Fibroblast of villous mesenchyme (primary cell): ENCODE measurements around the gene DUS2. TPM values are rescaled to one million over a fixed set of nuclear protein-coding genes. Genes with fewer than 3 reads are reported as not detected.
A peak's percentile ranks its signal among the peaks of the same experiment; 100 is the strongest.

Source experiments
- DNase-seq: peaks from one replicate; pipeline ENCODE4 v3.0.0-alpha.2; 2010; ENCODE audit warnings: low read depth
- H3K4me3 ChIP-seq: 2 replicates; pipeline ENCODE4 v1.5.1; 2011; ENCODE audit warnings: low read depth, mild to moderate bottlenecking, low read length
- total RNA-seq: library from RNA; depleted of rRNA; stranded (reverse); fragments of >200 nt; gene quantifications from 2 replicates; pipeline ENCODE4 v1.2.3, GENCODE V29; 2012
- TF ChIP-seq, protein P1 (sequence below): IDR thresholded peaks from 2 replicates; pipeline ENCODE4 v1.5.1; 2012; ENCODE audit warnings: low read depth, mild to moderate bottlenecking, low read length; ENCODE audit not compliant: insufficient read depth

The DUS2 gene
- total RNA-seq = 14.5 and 19.4 TPM in 2 replicates

DNA sequence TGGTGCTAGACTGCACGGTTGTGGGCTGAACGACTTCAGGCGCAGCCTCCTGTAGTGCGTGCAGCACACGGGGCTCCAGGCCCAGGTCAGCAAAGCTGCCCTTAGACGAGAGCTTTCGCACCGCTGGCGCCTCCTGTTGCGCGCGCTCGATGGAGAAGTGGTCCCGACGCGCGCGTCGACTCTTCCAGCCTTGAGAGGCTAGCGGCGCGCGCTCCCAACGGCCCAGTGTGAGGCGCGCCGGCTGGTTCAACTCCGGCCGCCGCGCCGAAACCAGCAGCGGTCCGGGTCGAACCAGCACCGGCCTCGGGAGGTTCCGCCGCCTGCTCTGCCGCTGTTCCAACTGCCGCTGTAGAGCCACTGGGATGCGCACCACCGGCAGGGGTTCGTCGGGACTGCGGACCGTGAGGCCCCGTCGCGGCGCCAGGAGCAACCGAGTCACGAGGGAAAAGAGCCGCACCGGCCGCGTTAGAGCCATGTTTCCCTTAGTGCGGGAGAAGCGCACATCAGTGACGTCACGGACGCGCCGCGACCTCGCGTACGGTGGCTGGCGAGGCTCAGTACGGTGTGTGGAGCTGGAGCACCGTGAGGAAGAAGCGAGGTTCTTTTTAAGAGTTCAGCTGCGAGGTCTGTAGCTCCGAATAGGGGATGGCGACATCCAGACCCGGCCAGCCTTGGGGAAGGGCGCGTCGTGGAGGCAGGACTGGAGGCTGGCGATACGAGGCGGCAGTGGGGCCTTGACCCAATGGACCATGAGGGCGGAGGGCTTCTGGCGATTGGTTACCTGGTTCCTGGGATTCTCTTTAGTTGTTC is at the start of gene DUS2, which contains the start of gene DDX28:
DUS2 (plus strand) TSS at position 557 of the 810 bp plus-strand sequence. CDS start 14,740 bp downstream, outside the sequence.
DDX28 (minus strand) TSS at position 505 of the 810 bp plus-strand sequence; CDS start at position 475, 30 bp downstream.
- H3K4me3 ChIP-seq = peak within 1 kb of the TSS; percentile 90
- TF ChIP-seq, protein P1, sequence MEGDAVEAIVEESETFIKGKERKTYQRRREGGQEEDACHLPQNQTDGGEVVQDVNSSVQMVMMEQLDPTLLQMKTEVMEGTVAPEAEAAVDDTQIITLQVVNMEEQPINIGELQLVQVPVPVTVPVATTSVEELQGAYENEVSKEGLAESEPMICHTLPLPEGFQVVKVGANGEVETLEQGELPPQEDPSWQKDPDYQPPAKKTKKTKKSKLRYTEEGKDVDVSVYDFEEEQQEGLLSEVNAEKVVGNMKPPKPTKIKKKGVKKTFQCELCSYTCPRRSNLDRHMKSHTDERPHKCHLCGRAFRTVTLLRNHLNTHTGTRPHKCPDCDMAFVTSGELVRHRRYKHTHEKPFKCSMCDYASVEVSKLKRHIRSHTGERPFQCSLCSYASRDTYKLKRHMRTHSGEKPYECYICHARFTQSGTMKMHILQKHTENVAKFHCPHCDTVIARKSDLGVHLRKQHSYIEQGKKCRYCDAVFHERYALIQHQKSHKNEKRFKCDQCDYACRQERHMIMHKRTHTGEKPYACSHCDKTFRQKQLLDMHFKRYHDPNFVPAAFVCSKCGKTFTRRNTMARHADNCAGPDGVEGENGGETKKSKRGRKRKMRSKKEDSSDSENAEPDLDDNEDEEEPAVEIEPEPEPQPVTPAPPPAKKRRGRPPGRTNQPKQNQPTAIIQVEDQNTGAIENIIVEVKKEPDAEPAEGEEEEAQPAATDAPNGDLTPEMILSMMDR = no peak
- peak; percentile 94 for DNase-seq

DNA sequence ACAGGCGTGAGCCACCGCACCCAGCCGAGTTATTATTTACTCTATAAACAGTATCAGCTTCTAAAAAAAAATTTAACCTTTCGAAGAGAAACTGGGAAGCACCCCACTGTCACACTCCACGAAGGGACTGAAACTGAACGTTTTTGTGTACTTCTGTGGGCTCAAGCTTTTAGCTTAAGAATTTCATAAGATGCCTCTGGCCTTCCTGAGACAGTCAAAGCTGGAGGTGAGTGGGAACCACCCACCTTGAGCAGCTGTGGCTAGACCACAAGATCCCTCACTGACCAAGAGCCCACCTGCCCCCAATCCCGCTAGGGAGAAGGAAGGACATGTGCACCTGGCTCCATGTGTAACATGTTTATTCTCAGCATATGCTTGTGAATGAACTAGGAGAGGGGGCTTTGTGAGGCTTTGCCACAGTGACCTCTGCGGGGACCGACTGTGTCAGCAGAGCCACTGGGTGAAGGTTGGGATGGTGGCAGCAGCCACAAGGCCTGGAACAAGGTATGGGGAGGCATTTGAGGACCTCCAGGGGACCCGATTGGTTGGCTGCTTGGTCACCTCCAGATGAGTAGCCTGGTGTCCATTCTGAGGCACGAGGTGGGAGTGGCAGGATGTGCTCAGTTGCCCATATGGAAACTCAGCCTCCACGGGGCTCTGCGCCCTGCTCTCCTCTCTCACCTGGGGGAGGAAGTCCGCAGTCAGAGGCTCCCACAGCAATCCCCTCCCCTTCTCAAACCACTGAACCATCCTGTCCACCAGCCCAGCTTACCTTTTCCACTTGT is 47.6 kb upstream of the DUS2 start:
- TF ChIP-seq, protein P1 = no peak
- H3K4me3 ChIP-seq = no peak overlapping the region
- no peak for DNase-seq

DNA sequence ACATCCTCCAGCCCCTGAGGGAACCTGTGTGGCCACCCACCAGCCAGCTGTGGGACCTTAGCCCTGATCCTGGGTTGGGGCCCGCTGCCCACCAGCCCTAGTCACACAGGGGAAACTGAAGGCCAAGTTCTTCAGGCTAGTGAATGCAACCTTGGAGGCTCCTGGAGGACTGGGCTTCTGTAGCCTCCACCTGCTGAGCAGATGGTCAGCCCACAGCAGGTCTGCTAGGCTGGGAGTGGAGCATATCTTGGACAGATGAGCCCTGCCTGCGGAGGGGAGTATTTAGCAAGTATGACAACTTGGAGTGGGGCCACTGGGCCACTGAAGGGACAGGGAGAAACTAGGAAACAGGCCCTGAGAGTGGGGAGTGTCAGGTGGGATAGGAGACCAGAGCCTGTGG is 46.9 kb upstream of the DUS2 start:
- H3K4me3 ChIP-seq = no peak overlapping the region
- DNase-seq = no peak
- TF ChIP-seq, protein P1 = no peak

DNA sequence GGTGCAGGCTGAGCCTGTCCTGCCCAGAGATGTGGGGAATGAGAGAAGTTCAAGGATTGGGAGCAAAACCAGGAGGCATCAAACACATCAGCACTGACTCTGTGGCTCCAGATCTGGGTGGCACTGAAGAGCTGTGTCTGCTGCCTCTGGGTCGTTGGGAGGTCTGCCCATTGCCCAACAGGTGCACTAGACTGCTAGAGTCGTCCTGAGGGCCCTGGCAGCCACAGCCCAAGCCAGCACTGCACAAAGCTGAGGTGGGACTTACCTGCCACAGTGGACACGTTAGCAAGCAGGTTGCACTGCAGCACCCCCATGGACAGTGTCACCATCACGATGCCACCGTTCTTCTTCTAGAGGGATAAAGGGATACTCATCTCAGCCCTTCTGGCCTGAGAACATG is 46.1 kb upstream of the DUS2 start:
- TF ChIP-seq, protein P1 = no peak
- DNase-seq = no peak
- H3K4me3 ChIP-seq = no peak overlapping the region

DNA sequence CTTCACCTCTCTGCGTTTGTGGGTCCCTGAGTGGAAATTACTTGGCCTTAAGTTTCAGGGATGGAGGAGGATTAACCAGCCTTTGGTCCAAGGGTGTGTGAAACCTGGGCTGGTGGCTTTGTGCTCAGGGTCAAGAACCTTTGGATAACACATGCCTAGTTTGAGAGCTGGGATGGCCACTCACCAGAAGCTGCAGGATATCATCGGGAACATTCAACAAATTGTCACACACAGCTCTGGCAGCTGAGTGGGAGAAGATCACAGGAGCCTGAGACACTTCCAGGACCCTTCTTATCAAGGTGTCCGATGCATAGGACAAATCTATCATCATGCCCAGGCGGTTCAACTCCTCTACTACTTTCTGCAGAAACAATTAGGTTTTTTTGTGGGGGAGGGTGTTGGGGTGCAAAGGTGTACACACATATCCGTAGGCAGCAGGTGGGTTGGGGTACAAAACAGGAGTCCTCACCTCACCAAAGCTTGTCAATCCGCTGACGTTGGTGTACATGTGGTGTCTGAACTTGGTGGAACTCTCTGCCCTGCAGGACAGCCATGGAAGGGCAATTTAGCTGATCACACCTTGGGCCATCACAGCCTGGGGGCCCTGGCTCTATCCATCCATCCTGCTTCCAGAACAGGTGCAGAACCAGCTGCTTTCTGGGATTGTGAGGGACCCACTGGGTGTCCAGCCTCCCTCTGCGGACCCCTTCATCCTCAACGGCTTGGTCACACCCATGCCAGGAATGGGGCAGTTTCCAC is 45.4 kb upstream of the DUS2 start:
- no peak overlapping the region for H3K4me3 ChIP-seq
- TF ChIP-seq, protein P1 = no peak
- DNase-seq = no peak

DNA sequence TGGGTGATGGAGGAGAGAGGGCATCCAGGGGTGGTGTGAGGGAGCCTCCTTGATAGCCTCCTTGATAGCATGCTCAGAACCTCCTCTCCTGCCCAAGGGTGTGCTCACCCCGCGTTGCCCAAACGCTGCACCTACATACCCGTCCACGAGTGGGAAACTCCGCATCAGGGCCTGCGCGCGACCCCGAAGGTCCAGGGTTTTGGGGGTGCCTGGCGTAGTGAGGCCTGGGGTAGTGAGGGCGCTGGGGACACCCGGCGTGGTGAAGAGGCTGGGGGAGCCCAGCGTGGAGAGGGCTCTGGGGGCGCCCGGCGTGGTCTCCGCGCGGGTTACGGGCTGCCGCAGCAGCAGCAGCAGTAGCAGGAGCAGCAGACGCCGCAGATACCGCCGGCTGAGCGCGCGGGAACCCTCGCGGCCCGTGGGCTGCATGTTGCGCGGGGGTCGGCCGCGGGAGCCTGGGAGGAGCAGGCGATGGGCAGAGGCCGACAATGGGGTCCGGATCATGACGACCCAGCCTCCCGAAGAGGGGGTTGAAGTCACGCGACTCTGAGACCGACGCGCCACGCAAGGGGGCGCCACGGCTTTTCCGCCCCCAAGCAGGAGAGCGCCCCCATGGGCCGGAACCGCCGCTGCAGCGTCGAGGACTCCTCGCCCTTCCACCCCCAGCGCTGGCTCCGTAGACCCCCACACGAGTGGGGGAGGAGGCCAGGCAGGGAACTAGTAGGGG is 43.0 kb upstream of the DUS2 start, which contains the start of gene DPEP3:
DPEP3 (minus strand) TSS at position 545 of the 724 bp plus-strand sequence; CDS start at position 426, 119 bp downstream.
- no peak for DNase-seq
- TF ChIP-seq, protein P1 = peak; percentile 13

More for the DNA sequence above, 43.0 kb upstream of the DUS2 start, which contains the start of gene DPEP3:
- H3K4me3 ChIP-seq = no peak within 1 kb of the TSS
